ENCODE data around the gene SPINK7.
"Not testable (repeated sequence)": the region's sequence is repeated elsewhere in the genome, so short reads cannot be mapped to it uniquely, and the experiment has no call there.

Gene SPINK7

GRCh38 chr5:148312153-148312552, at the start of gene SPINK7:
Gene SPINK7, plus strand, starts transcription at chr5:148312423. Its CDS starts 61 bp downstream, at chr5:148312484.
- DNase-seq (ENCODE audit: low read depth, low spot score): no peak

DNA sequence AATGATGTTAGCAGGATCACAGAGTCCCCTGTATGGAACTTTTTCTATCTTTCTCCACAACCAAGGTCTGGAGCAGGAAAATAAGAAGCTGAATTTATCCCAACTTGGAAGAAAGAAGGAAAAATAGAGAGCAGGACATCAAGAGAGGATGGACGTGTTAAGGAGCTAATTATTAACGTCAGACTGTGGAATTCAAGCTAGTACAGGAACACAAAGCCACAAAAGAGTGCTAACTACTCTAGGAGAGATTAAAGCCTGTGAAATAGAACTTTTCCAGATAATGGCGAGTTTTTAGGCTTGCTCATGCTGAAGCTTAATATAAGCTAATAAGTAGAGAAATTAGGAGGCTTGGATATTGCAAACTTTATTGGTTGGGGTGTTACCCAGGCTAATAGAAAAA, 44.3 kb upstream of the SPINK7 start:
- DNase-seq (ENCODE audit: low read depth, low spot score): peak; percentile 3

DNA sequence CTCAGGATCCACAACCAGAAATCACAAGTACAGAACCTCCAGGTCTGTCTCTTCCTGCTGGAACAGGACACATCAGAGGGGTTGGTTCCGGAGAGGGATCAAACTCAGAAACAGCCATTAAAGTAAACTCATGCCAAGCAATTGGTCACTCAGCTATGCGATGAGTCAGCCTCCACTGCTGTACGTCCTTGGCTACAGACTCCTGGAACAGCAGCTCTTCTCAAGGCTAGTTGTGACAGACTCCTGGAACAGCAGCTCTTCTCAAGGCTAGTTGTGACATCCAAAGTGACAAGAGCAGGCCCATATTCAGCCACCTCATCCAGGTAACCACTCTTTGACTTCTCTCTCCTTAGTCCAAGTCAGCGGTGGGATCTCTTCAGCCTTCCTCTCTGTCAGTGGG, 43.7 kb upstream of the SPINK7 start, which contains the start of gene SPINK13:
TSS of gene SPINK13 (plus strand) at position 229 of the 400 bp plus-strand sequence. CDS start 1,279 bp downstream, outside the sequence.
- DNase-seq (ENCODE audit: low read depth, low spot score): peak; percentile 89

GRCh38 chr5:148275129-148275528, 37.1 kb upstream of the SPINK7 start:
- DNase-seq (ENCODE audit: low read depth, low spot score): not testable (repeated sequence)

- not testable (repeated sequence) for DNase-seq (ENCODE audit: low read depth, low spot score)
These were observed 31.3 kb upstream of the SPINK7 start for GRCh38 chr5:148280893-148281292.

GRCh38 chr5:148281336-148281735, 30.9 kb upstream of the SPINK7 start:
- not testable (repeated sequence) for DNase-seq (ENCODE audit: low read depth, low spot score)

DNA sequence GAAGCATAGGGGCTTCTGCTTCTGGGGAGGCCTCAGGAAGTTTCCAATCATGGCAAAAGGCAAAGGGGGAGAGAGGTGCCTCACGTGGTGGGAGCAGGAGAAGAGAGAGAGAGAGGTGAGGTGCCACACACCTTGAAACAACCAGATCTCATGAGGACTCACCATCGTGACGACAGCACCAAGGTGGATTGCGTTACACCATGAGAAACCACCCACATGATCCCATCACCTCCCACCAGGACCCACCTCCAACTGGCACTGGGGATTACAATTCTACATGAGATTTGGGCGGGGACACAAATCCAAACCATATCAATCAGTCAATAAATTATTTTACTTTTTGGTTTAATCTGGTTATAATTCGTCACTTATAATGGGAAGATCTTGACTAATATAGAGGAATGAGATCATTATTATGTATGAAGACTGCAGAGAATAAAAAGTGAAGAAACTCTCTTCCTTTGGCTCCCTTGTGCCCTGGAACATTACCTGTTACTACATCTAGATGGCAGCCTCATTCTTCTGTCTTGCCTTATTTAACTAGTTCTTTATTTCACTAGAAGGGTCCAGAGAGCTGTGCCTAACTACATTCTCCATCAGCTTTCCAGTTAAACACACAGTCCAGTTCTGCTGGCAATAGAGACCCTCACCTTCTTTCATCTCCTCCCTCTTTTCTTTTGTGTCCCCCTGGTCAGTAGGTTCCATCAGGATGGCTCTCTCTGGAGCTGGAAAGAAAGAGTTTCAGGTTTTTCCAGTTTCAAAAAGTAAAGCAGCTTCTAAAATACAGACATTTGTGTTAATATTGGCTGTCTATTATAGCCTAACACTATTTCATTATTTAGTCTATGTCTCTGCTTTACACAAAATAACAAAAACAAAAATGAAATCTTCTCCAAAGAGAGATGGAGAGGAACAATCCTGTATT, 21.7 kb upstream of the SPINK7 start:
- DNase-seq (ENCODE audit: low read depth, low spot score): peak; percentile 30

DNA sequence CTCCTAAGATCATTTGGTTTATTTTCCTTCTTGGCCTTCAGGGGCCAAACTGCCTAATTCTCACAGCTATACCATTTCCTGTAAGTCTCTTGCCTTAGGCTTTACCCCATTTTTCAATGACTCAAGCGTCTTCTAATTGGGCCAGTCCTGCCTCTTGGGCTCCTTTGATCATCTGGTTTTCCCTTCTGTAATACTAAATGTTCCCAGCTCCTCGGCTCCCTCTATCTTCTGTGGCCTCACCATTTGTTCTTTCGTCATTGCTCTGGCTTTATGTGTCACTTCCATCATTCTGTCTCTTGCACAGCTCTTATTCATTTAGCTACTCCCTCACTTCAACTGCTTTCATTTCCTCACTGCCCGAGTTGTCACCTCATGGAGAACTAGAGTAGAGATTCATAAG, 14.5 kb upstream of the SPINK7 start:
- DNase-seq (ENCODE audit: low read depth, low spot score): no peak

GRCh38 chr5:148306446-148306845, 5.8 kb upstream of the SPINK7 start:
- no peak for DNase-seq (ENCODE audit: low read depth, low spot score)

DNA sequence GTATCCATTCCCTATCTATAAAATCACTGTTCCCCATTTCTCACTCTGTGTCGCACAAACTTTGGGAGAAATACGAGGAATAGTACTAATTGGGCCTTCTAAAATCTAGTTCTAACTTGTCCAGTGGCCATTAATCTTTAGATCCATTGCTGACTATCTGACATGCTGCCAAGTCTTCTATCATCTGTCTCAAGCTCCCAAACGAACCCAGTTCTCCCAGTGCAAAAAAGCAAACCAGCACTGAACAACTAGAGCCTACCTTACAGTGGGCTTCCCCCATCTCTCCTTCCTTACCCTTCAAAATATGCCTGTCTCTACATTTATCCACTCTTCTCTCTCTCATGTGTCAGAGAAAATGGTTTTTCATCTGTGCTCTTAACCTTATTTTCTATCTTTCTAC, 3.2 kb upstream of the SPINK7 start:
- DNase-seq (ENCODE audit: low read depth, low spot score): no peak

DNA sequence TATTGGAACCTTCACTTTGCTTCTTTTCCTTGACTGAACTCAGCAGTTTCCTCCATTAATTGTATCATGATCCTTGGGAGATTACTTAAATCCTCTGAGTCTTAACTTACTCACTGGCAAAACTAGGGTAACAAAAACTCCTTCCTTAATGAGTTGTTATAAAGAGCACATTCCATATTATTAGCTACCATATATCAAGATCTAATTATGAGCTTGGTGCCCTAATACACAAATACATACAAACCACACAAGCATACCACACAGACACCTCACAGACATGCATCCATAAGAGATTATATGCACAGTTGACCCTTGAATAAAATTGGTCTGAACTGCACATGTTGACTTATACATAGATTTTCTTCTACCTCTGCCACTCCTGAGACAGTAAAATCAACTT, 2.5 kb upstream of the SPINK7 start:
- DNase-seq (ENCODE audit: low read depth, low spot score): no peak

- peak; percentile 15 for DNase-seq (ENCODE audit: low read depth, low spot score)
These were observed 739 bp upstream of the SPINK7 start for GRCh38 chr5:148311484-148311883.

DNA sequence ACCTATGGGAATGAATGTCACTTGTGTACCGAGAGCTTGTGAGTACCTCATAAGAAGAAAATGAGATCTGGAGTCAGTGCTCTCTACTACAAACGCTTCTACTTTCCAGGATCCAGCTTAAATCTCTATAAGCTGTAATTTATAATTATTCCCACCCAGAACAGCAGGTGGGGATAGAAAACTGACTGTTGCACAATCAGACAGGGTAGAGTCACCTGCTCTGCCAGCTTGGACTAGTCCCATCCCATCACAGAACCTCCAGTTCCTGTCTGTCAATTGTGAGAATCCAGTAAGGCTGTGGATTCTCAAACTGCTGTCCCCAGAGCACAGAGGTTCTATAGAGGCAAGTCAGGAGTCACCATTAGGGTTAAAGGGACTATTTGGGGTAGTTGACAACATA, 2.0 kb downstream of the SPINK7 start:
- no peak for DNase-seq (ENCODE audit: low read depth, low spot score)

- DNase-seq (ENCODE audit: low read depth, low spot score): no peak
These were observed 2.5 kb downstream of the SPINK7 start for GRCh38 chr5:148314731-148315130.

DNA sequence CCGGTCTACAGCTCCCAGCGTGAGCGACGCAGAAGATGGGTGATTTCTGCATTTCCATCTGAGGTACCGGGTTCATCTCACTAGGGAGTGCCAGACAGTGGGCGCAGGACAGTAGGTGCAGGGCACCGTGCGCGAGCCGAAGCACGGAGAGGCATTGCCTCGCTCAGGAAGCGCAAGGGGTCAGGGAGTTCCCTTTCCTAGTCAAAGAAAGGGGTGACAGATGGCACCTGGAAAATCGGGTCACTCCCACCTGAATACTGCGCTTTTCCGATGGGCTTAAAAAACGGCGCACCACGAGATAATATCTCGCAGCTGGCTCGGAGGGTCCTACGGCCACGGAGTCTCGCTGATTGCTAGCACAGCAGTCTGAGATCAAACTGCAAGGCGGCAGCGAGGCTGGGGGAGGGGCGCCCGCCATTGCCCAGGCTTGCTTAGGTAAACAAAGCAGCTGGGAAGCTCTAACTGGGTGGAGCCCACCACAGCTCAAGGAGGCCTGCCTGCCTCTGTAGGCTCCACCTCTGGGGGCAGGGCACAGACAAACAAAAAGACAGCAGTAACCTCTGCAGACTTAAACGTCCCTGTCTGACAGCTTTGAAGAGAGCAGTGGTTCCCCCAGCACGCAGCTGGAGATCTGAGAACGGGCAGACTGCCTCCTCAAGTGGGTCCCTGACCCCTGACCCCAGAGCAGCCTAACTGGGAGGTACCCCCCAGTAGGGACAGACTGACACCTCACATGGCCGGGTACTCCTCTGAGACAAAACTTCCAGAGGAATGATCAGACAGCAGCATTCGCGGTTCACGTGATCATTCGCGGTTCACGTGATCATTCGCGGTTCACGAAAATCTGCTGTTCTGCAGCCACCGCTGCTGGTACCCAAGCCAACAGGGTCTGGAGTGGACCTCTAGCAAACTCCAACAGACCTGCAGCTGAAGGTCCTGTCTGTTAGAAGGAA, 8.1 kb downstream of the SPINK7 start:
- DNase-seq (ENCODE audit: low read depth, low spot score): not testable (repeated sequence)

DNA sequence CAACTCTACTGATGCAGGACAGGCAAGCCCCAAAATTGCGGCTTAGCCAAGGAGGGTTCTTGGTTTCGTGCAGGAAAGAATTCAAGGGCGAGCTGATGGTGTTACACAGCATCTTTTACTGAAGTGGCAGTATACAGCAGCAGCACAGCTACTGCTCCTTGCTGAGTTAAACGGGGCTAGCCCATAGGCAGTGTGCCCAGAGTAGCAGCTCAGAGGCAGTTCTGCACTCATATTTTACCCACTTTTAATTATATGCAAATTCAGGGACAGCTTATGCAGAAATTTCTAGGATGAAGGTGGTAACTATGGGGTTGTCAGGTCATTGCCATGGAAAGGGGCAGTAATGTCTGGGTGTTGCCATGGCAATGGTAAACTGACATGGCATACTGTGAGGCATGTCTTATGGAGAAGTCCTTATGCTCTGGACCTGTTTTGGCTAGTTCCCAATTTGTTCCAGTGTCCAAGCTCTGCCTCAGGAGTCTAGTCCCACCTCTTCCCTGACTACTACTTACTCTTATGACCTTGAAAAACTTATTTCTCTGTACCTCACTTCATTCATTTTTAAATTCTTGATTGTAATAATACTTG, 21.1 kb downstream of the SPINK7 start:
- no peak for DNase-seq (ENCODE audit: low read depth, low spot score)

- no peak for DNase-seq (ENCODE audit: low read depth, low spot score)
These were observed 23.0 kb downstream of the SPINK7 start, which contains the start of gene SPINK9 for GRCh38 chr5:148335259-148335658. Gene SPINK9, plus strand, starts transcription at chr5:148335559. Its CDS starts 55 bp downstream, at chr5:148335614.

- no peak for DNase-seq (ENCODE audit: low read depth, low spot score)
These were observed 24.6 kb downstream of the SPINK7 start for GRCh38 chr5:148336704-148337435.

DNA sequence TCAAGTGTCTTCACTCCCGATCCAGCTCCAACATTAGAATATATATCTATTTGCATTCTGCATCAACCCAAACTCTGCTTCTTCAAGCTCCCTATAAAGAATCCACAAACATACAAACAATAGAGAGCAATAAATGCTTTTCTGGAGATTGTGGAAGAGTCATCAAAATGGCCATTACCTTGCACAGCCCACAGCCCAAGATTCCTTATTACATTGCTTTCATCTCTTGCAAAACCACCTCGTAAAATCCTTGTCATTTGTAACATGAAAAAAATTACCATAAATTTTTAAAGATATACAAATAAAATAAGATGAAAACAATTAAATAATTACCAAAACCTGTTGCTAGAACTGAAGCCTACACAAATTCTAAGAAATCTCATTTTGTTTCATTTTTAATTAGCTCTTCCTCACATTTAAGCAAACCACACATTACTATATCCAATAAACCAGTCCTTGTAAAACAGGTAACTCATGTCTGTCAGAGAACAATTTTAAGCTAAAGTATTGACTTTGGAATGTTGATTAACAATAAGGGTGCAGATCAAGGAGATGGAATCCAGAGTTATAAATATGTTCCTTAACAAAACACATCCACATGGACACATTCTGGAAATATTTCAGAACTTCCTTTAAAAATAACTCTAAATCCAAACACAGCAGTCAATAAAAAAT, 30.3 kb downstream of the SPINK7 start:
- no peak for DNase-seq (ENCODE audit: low read depth, low spot score)

GRCh38 chr5:148343046-148343407, 30.8 kb downstream of the SPINK7 start:
- DNase-seq (ENCODE audit: low read depth, low spot score): no peak

Measured in astrocyte of the hippocampus (primary cell).